GM18858 (cell line): ENCODE measurements around the gene RPTN.
"Not testable (repeated sequence)": the region's sequence is repeated elsewhere in the genome, so short reads cannot be mapped to it uniquely, and the experiment has no call there.

ENCODE experiments used
- ATAC-seq: cut with Tn5 transposase; IDR thresholded peaks from one replicate; pipeline ENCODE4 v1.9.1; 2021; ENCODE audit not compliant: unreplicated experiment

RPTN gene

GRCh38 chr1:152166966-152167365, 7.9 kb upstream of the RPTN start:
- no peak for ATAC-seq

- no peak for ATAC-seq
Observed at GRCh38 chr1:152165286-152166077, 6.5 kb upstream of the RPTN start.

GRCh38 chr1:152164517-152165136, 5.6 kb upstream of the RPTN start:
- no peak for ATAC-seq

- ATAC-seq = no peak
Observed at GRCh38 chr1:152162792-152163463, 3.9 kb upstream of the RPTN start.

GRCh38 chr1:152160576-152160975, 1.5 kb upstream of the RPTN start:
- ATAC-seq = no peak

GRCh38 chr1:152153996-152154395, 5.0 kb downstream of the RPTN start:
- no peak for ATAC-seq

GRCh38 chr1:152151646-152152045, 7.4 kb downstream of the RPTN start:
- ATAC-seq = no peak

- no peak for ATAC-seq
Observed at GRCh38 chr1:152148981-152149380, 10.0 kb downstream of the RPTN start.

- no peak for ATAC-seq
Observed at GRCh38 chr1:152148051-152148450, 11.0 kb downstream of the RPTN start.

GRCh38 chr1:152145769-152146168, 13.3 kb downstream of the RPTN start:
- no peak for ATAC-seq

- not testable (repeated sequence) for ATAC-seq
Observed at GRCh38 chr1:152144674-152145183, 14.3 kb downstream of the RPTN start.

GRCh38 chr1:152143150-152143887, 15.7 kb downstream of the RPTN start:
- no peak for ATAC-seq

- ATAC-seq = no peak
Observed at GRCh38 chr1:152141971-152142584, 16.9 kb downstream of the RPTN start.

GRCh38 chr1:152137215-152137614, 21.8 kb downstream of the RPTN start:
- ATAC-seq = no peak

GRCh38 chr1:152130186-152130585, 28.8 kb downstream of the RPTN start:
- no peak for ATAC-seq

- no peak for ATAC-seq
Observed at GRCh38 chr1:152127673-152128072, 31.4 kb downstream of the RPTN start.

GRCh38 chr1:152125834-152126443, 33.1 kb downstream of the RPTN start:
- no peak for ATAC-seq

GRCh38 chr1:152118915-152119314, 40.1 kb downstream of the RPTN start:
- no peak for ATAC-seq

GRCh38 chr1:152115344-152115743, 43.7 kb downstream of the RPTN start, which contains the start of gene TCHH:
Gene TCHH (minus strand): TSS chr1:152115444. CDS start chr1:152114080, 1,364 bp downstream.
- no peak for ATAC-seq

- no peak for ATAC-seq
Observed at GRCh38 chr1:152112885-152113432, 46.1 kb downstream of the RPTN start.
